NCI-H524 treated with DMSO at 0.1 percent for 48 hours (cell line): ENCODE data around the gene STX3.

Experiments used
- DNase-seq: peaks from one replicate; lab custom pipeline; 2025; lab: John Stamatoyannopoulos, UW

The STX3 gene

DNA sequence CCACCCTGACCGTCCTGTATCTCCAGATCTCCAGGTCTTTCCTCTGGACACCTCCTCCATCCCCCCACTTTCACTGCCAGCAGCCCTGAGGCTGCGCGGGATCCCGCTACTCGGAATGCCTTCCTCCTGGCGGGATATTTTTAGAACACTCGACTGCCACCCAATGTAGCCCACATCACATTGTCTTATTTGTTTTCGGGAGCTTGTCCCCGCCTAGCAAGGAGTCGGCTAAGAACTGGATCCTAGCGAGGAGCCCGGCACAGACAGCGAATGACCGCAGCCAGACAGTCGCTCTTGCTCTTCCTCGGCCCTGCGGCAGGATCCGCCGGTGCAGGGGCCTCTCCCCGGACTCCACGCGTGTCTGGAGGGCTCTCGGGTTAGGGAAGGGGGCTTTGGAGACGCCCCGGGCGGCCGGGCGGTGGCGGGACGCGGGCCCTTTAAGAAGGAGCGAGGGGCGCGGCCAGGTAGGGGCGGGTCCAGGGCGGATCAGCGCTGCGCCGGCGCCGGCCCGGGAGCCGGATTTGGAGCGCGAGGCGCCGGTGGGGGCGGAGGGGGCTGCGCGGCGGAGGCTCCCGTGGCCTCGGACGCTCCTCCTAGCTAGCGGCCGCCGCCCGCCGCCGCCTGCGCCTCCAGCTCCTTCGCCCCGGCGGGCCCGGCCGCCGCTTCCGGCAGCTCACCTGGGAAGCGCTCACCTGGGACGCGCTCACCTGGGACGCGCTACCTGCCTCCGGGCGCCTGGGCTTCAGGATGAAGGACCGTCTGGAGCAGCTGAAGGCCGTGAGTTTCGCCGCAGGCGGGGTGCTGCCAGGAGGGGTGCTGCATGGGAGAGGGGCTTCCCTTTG lies at the start of gene STX3:
TSS of gene STX3 (plus strand) at position 518 of the 842 bp plus-strand sequence. CDS start at position 748, 230 bp downstream.
- peak; percentile 50 for DNase-seq

DNA sequence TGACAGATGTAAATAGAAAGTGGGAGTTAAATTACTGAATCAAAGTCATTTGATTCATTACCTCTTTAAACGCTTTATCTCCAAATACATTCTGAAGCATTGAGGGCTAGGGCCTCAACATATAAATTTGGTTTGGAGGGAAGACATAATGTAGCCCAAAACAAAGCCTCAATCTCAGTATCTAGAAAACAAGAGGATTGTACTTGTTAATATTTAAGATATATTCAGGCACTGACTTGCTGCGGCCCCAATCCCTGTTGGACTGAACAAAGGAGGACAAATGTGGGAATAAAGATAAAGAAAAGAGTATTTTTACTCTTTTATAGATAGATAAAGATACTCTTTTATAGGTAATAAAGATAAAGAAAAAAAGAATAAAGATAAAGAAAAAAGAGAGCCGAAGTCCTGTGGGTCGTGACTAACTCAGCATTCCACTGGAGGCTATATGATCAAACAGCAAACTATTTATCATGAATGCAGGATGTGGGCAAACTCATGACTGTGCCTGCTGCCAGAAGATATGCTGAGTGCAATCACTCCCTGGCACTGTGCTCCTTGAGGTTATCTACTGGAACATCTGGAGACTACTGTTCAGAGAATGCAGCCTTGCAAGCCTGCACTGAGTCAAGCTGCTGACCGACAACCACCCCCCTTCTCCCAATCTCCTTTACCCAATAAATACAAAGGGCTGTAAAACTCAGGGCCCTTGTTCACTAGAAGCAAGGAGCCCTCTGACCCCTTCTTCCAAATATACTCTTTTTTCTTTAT lies 48.5 kb upstream of the STX3 start:
- DNase-seq: no peak

DNA sequence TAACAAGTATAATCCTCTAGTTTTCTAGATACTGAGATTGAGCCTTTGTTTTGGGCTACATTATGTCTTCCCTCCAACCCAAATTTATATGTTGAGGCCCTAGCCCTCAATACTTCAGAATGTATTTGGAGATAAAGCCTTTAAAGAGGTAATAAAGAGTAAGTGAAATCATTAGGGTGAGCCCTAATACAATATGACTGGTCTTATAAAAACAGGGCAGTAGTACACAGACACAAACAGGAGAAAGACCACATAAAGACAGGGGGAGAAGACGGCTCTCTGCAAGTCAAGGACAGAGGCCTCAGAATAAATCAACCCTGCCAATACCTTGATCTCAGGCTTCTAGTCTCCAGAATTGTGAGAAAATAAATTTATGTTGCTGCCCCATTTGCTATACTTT lies 47.8 kb upstream of the STX3 start:
- DNase-seq: no peak

DNA sequence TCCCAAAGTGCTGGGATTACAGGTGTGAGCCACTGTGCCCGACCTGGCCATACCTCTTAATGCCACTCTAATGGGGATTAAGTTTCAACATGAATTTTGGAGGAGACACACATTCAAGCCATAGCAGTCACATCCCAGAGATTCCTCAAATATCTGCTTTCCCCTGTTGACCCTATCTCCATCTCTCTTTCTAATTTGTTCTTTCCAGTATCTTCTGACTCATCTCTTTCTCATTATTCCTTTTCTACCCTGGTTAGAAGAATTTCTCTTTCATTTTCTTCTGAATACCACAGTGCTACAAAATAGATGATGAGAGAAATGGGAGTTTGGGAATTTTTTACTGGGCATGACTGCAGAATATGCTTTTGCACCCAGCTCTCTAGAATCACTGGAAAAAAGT lies 46.6 kb upstream of the STX3 start:
- no peak for DNase-seq

GRCh38 chr11:59710136-59710847 lies 44.9 kb upstream of the STX3 start:
- no peak for DNase-seq

DNA sequence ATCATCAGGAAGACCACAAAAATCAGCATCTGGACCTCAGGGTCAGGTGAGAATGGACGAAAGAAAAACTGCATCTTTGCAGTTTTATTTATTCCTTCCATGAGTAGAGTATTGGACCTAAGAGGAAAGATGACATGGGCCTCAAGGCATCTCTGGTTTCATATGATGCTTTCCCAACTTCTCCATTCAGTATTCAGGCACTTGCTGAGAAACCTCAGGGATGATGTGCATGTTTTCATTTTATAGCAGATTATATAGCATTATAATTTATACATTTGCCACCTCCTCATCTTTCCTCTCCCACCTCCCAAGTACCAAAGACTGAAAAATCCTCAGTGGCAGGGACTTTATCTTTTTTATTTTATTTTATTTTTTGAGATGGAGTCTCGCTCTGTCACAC lies 41.4 kb upstream of the STX3 start, which contains the start of gene OR10V1:
TSS of gene OR10V1 (minus strand) at position 101 of the 400 bp plus-strand sequence. CDS start at position 101, 0 bp downstream.
- DNase-seq: no peak

GRCh38 chr11:59716051-59716450 lies 39.1 kb upstream of the STX3 start:
- no peak for DNase-seq

GRCh38 chr11:59719556-59719955 lies 35.6 kb upstream of the STX3 start:
- no peak for DNase-seq

- DNase-seq: no peak
Measured at GRCh38 chr11:59724066-59724465, 31.1 kb upstream of the STX3 start.

- DNase-seq: no peak
Measured at GRCh38 chr11:59727426-59727825, 27.8 kb upstream of the STX3 start.

DNA sequence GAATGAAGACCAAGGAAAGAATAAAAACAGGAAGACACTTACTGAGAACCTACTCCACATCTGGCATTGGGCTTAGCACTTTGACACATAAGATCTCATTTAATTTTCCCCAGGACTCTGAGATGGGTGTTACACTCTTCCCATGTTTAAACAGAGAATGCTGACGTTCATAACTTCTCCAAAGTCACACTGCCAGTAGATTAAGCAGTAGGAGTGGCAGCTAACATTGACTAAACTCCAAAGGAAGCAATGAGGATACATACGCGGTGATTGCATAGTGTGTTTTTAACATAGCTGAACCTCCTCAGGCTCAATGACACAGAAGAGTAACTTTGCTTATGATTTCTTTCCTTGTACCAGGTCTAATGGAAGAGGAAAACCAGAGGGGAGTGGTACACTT lies 27.0 kb upstream of the STX3 start:
- DNase-seq: no peak

DNA sequence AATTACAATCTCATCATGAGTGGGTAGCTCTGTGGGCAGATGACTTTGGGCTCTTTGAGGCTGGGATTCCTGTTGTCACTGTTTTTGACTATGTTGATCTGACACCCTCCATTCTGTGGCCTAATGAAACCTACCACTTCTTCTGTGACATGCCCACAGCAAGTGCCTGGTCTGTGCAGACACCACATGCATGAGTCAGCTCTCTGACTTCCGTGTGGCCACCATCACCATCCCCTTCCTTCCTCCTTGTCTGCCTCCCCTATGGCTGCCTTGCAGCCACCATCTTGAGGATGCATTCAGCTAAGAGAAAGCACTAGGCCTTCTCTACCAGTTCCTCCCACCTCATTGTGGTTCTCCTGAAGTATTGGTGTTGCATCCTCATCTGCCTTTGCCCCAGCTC lies 26.3 kb upstream of the STX3 start:
- no peak for DNase-seq

DNA sequence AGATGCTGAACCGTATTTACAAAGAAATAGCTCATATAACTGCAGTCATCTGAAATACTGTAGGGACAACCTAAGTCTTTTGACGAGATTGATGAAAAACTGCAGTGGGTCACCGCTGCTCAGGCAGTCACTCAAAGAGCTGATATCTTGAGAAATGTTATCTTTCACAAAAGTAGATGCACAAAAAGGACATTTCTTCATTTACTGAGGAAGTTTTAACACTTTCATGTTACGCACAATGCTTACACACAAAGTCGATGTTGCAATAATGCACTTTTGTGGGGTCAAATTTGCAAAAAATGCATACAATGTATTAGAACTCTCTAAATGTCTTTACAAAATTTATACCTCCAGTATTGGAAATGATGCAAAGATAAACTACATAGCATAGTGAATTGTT lies 25.3 kb upstream of the STX3 start:
- DNase-seq: no peak

- no peak for DNase-seq
Measured at GRCh38 chr11:59730896-59731565, 24.1 kb upstream of the STX3 start.

- DNase-seq: no peak
Measured at GRCh38 chr11:59746111-59746510, 9.1 kb upstream of the STX3 start.

GRCh38 chr11:59753650-59754493 lies 1.3 kb upstream of the STX3 start:
- DNase-seq: no peak

DNA sequence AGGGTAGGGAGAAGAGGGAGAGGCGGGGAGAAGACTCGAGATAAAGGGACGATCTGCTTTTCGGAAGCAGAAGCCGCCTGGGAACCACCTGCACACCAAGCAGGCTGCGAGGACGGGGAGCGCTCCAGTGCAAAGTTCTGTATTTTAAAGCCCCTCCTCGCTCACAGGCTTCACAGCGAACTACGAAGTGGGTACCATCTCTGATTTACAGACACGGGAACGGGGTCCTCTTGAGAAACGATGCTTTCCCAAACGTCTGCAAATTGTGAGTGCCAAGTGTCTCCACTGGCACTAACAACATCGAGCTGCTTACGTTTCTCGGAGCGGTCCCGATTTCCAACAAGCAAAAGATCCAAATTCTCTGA lies 700 bp upstream of the STX3 start:
- no peak for DNase-seq

DNA sequence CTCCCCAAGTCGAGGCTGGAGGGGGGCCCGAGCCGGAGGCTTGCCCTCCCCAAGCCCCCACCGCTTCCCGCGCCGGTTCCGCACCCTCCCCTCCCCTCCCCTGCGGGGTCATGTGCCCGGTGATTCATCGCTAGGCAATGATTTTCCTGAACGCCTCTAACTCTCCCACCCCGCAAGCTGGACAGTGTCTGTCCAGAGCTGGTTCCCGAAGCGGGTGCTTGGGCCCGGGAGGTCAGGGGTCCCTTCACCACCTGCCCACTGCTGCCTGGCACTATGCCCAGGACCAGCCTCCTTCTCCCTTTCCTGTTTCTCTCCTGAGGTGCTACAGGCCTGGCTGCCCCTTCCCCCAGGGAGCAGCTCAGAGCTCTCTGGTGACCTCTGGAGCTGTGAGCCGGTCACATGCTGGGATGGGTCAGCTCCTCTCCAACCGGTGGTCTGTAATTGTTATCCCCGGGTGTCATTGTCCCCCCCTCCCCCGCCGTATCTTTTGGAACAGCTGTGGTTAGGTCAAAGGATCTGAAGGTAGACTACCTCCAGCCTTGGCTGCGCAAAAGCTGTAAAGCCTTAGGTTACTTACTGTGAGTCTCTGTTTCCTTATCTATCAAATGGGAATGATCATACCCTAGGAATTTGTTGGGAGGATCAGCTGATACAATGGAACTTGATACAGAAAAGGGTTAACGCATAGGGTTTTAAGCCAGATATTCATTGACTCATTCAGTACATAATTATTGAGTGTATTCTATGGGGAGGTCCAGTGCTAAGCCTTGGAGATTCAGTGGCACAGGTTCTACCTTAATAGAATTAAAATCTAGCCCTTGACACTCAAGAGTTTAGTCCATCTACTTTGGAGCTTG lies 753 bp downstream of the STX3 start:
- no peak for DNase-seq

- no peak for DNase-seq
Measured at GRCh38 chr11:59756558-59756840, 1.3 kb downstream of the STX3 start.

- DNase-seq: no peak
Measured at GRCh38 chr11:59756845-59757244, 1.7 kb downstream of the STX3 start.
